Adrenal gland (tissue), 12 donors: ENCODE data around the gene ARHGAP26. TPM values are rescaled to one million over a fixed set of nuclear protein-coding genes. Genes with fewer than 3 reads are reported as not detected.

Source experiments
- DNase-seq, 7 donors: peaks; one replicate each; pipeline ENCODE4 v3.0.0-alpha.2; 2019 to 2020
- H3K27ac ChIP-seq, 5 donors: fragments of 200-600 bp; sonication (generic) in 4 of 5; 1 replicate in 3 of 5; 2 replicates in 2 of 5; pipeline versions ENCODE4 v1.5.1 to v1.8.0; 2016 to 2020; ENCODE audit warnings: mild to moderate bottlenecking in 1 of 5
- H3K27me3 ChIP-seq: fragments of 200-600 bp; 2 replicates; pipeline ENCODE4 v1.8.0; 2021
- H3K36me3 ChIP-seq, 2 donors: fragments of 200-600 bp; replicated peaks in 1 of 2; 1 replicate in 1 of 2; 2 replicates in 1 of 2; pipeline versions ENCODE4 v1.5.1 to v1.8.0; 2018 to 2022
- H3K4me1 ChIP-seq, 2 donors: fragments of 200-600 bp; replicated peaks in 1 of 2; 1 replicate in 1 of 2; 2 replicates in 1 of 2; pipeline versions ENCODE4 v1.5.1 to v1.8.0; 2018 to 2021
- H3K4me3 ChIP-seq, 4 donors: fragments of 200-600 bp; sonication (generic) in 3 of 4; one replicate each; pipeline ENCODE4 v1.5.1; 2016 to 2018
- H3K9me3 ChIP-seq, 3 donors: fragments of 200-600 bp; sonication (generic) in 1 of 3; replicated peaks in 1 of 3; 1 replicate in 2 of 3; 2 replicates in 1 of 3; pipeline versions ENCODE4 v1.5.1 to v1.8.0; 2016 to 2021
- CTCF ChIP-seq, 6 experiments: fragments of 450-650 bp in 4 of 6; fragments of 200-600 bp in 2 of 6; sonication (generic) in 1 of 6; IDR thresholded peaks; 1 replicate in 5 of 6; 2 replicates in 1 of 6; pipeline versions ENCODE4 v1.5.1 to v1.8.0; 2016 to 2021; ENCODE audit warnings: antibody characterized with exemption in 6 of 6, mild to moderate bottlenecking in 2 of 6, moderate library complexity in 1 of 6
- POLR2A ChIP-seq, 2 donors: fragments of 450-650 bp; IDR thresholded peaks; one replicate each; pipeline ENCODE4 v1.6.1; 2017; ENCODE audit warnings: antibody characterized with exemption in 2 of 2, mild to moderate bottlenecking in 2 of 2, moderate library complexity in 1 of 2
- WGBS, 4 donors: extraction: QIAGEN DNeasy Blood & Tissue Kit in 2 of 4; methylation state at CpG; one replicate each; pipeline versions ENCODE4 v1.1.5 to v1.1.7; 2013 to 2017; 5-methylcytosine and 5-hydroxymethylcytosine counted together
- intact Hi-C, 2 donors: fragments of 100-400 bp; cut with DNase I; formaldehyde crosslinking; loops; one replicate each; pipeline versions ENCODE4 v1.14.1 to v1.15.0; 2022 to 2023
- polyA plus RNA-seq, 3 donors: library from polyadenylated mRNA; stranded (reverse); fragments of 200-250 nt in 2 of 3; fragments of 350-450 nt in 1 of 3; fragmentation: Illumina TruSeq in 1 of 3; extraction: RNeasy Lipid Tissue Mini Kit (QIAGEN cat#74804) in 1 of 3; gene quantifications; one replicate each; pipeline ENCODE4 v1.2.3, GENCODE V29; 2013 to 2014
- total RNA-seq, 9 donors: library from RNA; depleted of rRNA in 4 of 9; stranded (reverse); fragments of >200 nt in 4 of 9; fragments of 120-200 nt in 1 of 9; fragmentation: NEBNext Ultra II Directional in 1 of 9; extraction: Animal tissue kit (Norgen Biotek cat#: 25700) in 1 of 9; gene quantifications; one replicate each; pipeline versions ENCODE4 v1.1.0 to v1.2.4, GENCODE V29; 2013 to 2023
- donor health status: healthy with polysubstance abuse.
- donor health status: Bipolar disorder and iron deficiency.
- donor health status: DM: yes; HTN: yes; CAD: no.
- donor health status: DM: no; HTN: no; CAD: no.
- donor health status: DM: no; HTN: no; CAD: no.
- donor health status: DM: yes; HTN: yes; CAD: no.

ARHGAP26 gene
- total and polyA plus RNA-seq, 12 donors, result 3.0 to 21.7 (median 10.8) TPM

GRCh38 chr5:143268388-143268787 is 498.2 kb downstream of the ARHGAP26 start:
- WGBS, 4 donors, result 86 to 97% (median 89%) methylated on average over 2 of the region's 2 CpGs
- no peaks in the 10 kb centered on the region for H3K36me3 ChIP-seq
- DNase-seq, result no peak
- TF ChIP-seq CTCF (IDR thresholded peaks at IDR 0.05) (no peak), POLR2A (IDR thresholded peaks at IDR 0.05) (no peak)
- H3K9me3 ChIP-seq, result no peaks in the 10 kb centered on the region
- no peak overlapping the region for H3K27ac ChIP-seq
- no peak overlapping the region for H3K4me3 ChIP-seq
- intact Hi-C loops, result no loop called here
- H3K4me1 ChIP-seq, result no peaks in the 10 kb centered on the region
- no peaks in the 10 kb centered on the region for H3K27me3 ChIP-seq

- H3K27ac ChIP-seq, result no peak overlapping the region
- H3K36me3 ChIP-seq, result no peaks in the 10 kb centered on the region
- TF ChIP-seq CTCF (IDR thresholded peaks at IDR 0.05) (no peak), POLR2A (IDR thresholded peaks at IDR 0.05) (no peak)
- WGBS, 4 donors, result 90 to 97% (median 94%) methylated on average over 2 of the region's 2 CpGs
- intact Hi-C loops, result no loop called here
- no peak overlapping the region for H3K4me3 ChIP-seq
- no peak for DNase-seq
- no peaks in the 10 kb centered on the region for H3K9me3 ChIP-seq
- no peaks in the 10 kb centered on the region for H3K27me3 ChIP-seq
- H3K4me1 ChIP-seq, result no peaks in the 10 kb centered on the region
Measured at GRCh38 chr5:143271431-143271830, 501.3 kb downstream of the ARHGAP26 start.

- DNase-seq, result no peak
- H3K4me1 ChIP-seq, result no peaks in the 10 kb centered on the region
- no peak overlapping the region for H3K27ac ChIP-seq
- no peaks in the 10 kb centered on the region for H3K36me3 ChIP-seq
- intact Hi-C loops, result no loop called here
- no peak overlapping the region for H3K4me3 ChIP-seq
- 76 to 90% (median 83%) methylated on average over 1 of the region's 1 CpG for WGBS, 4 donors
- TF ChIP-seq POLR2A (IDR thresholded peaks at IDR 0.05) (no peak), CTCF (IDR thresholded peaks at IDR 0.05) (no peak)
- no peaks in the 10 kb centered on the region for H3K27me3 ChIP-seq
- H3K9me3 ChIP-seq, result no peaks in the 10 kb centered on the region
Measured at GRCh38 chr5:143274952-143275351, 504.8 kb downstream of the ARHGAP26 start.

- Histone ChIP-seq H3K4me1 (no peaks in the 10 kb centered on the region), H3K36me3 (no peaks in the 10 kb centered on the region), H3K27me3 (no peaks in the 10 kb centered on the region), H3K27ac (no peak overlapping the region), H3K9me3 (no peaks in the 10 kb centered on the region), H3K4me3 (no peak overlapping the region)
- intact Hi-C loops, result no loop called here
- WGBS, 4 donors, result 77 to 89% (median 83%) methylated on average over 6 of the region's 6 CpGs
- TF ChIP-seq CTCF (IDR thresholded peaks at IDR 0.05) (no peak), POLR2A (IDR thresholded peaks at IDR 0.05) (no peak)
- no peak for DNase-seq
Measured at GRCh38 chr5:143275512-143276363, 505.6 kb downstream of the ARHGAP26 start.
